ENCODE data around the gene RPS19. TPM values are rescaled to one million over a fixed set of nuclear protein-coding genes. Genes with fewer than 3 reads are reported as not detected.

The RPS19 gene
- total RNA-seq, 4 donors from 2014 or later = 893 to 1,378 (median 1,179) TPM

DNA sequence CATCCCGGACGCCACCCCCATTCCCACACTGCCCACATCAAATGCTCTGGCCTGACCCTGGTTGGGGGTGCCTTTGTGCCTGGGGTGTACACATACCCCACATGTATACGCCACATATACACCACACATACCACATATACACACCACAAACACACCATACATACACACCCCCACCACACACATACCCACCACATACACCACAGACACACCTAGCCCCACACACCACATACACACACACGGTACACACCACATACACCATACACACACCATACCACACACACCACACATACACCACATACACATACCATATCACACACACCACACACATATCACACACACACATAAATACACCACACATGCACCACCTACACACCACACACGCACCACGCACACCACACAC lies 58.0 kb downstream of the RPS19 start:
- Histone ChIP-seq H3K27me3 (peaks cover 5 to 98% (median 68%) of the 10 kb centered on the region in 4 donors), H3K4me1 (peaks cover 0 to 19% (median 15%) of the 10 kb centered on the region in 4 donors), H3K4me3 (no peak overlapping the region), H3K9me3 (no peaks in the 10 kb centered on the region), H3K27ac (replicated peaks in 1 of 4) (no peak overlapping the region), H3K36me3 (no peaks in the 10 kb centered on the region)
- WGBS = 86% methylated on average over 6 of the region's 6 CpGs
- intact Hi-C loops (cut with DNase I) = no loop called here
- no peak for DNase-seq (ENCODE audit: extremely low spot score)
- no peak for TF ChIP-seq POLR2AphosphoS5 (IDR thresholded peaks at IDR 0.05)
- TF ChIP-seq, protein P1, sequence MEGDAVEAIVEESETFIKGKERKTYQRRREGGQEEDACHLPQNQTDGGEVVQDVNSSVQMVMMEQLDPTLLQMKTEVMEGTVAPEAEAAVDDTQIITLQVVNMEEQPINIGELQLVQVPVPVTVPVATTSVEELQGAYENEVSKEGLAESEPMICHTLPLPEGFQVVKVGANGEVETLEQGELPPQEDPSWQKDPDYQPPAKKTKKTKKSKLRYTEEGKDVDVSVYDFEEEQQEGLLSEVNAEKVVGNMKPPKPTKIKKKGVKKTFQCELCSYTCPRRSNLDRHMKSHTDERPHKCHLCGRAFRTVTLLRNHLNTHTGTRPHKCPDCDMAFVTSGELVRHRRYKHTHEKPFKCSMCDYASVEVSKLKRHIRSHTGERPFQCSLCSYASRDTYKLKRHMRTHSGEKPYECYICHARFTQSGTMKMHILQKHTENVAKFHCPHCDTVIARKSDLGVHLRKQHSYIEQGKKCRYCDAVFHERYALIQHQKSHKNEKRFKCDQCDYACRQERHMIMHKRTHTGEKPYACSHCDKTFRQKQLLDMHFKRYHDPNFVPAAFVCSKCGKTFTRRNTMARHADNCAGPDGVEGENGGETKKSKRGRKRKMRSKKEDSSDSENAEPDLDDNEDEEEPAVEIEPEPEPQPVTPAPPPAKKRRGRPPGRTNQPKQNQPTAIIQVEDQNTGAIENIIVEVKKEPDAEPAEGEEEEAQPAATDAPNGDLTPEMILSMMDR (IDR thresholded peaks at IDR 0.05) = no peak
- no peak for TF ChIP-seq EP300 (IDR thresholded peaks at IDR 0.05)
- no peak for TF ChIP-seq POLR2A (IDR thresholded peaks at IDR 0.05; ENCODE audit: low read depth)

DNA sequence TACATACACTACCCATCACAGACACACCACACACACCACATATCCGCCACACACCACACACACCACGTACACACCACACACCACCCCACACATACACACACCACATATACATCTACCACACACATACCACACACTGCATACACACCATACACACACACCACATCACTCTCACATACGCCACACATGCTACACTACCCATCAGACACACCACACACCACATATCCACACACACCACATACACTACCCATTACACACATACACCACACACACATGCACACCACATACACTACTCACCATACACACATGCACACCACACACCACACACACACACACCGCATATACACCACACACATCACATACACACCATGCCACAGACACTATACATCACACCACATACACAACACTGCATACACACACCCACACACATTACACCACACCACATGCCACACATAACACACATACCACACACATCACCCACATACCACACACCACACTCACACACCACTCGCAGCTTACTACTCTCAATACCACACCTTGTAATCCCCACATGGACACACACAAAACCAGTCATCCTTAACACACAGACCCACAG lies 58.7 kb downstream of the RPS19 start:
- peaks cover 0 to 13% (median 10%) of the 10 kb centered on the region in 4 donors for H3K4me1 ChIP-seq

DNA sequence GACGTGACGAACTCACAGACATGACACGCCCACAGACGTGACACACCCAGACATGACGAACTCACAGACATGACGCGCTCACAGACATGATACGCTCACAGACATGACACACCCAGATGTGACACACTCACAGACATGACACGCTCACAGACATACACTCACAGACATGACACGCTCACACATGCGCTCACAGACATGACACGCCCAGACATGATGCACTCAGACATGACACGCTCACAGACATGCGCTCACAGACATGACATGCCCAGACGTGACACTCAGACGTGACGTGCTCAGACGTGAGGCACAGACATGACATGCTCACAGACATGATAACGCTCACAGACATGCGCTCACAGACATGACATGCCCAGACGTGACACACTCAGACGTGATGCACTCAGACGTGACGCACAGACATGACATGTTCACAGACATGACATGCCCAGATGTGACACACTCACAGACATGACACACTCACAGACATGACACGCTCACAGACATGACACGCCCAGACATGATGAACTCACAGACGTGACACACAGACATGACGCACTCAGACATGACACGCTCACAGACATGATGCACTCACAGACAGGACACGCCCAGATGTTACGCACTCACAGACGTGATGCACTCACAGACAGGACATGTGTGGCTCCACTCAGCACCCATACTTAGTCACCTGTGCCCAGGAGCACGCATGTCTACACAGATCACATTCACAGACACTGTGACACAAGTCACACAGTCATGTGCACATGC lies 60.1 kb downstream of the RPS19 start:
- H3K9me3 ChIP-seq = no peaks in the 10 kb centered on the region
- H3K27ac ChIP-seq (replicated peaks in 1 of 4) = no peak overlapping the region
- intact Hi-C loops (cut with DNase I) = no loop called here
- no peak for TF ChIP-seq EP300 (IDR thresholded peaks at IDR 0.05)
- TF ChIP-seq POLR2A (IDR thresholded peaks at IDR 0.05; ENCODE audit: low read depth) = no peak
- TF ChIP-seq, protein P1 (IDR thresholded peaks at IDR 0.05) = no peak
- no peak for TF ChIP-seq POLR2AphosphoS5 (IDR thresholded peaks at IDR 0.05)
- WGBS = 78% methylated on average over 24 of the region's 33 CpGs
- no peak overlapping the region for H3K4me3 ChIP-seq
- peaks cover 0 to 100% (median 65%) of the 10 kb centered on the region in 4 donors for H3K27me3 ChIP-seq
- H3K36me3 ChIP-seq = no peaks in the 10 kb centered on the region
- H3K4me1 ChIP-seq = peaks cover 0 to 9% (median 7%) of the 10 kb centered on the region in 4 donors
- DNase-seq (ENCODE audit: extremely low spot score) = no peak

More for the DNA sequence above, 58.7 kb downstream of the RPS19 start:
- WGBS = 90% methylated on average over 5 of the region's 5 CpGs
- Histone ChIP-seq H3K9me3 (no peaks in the 10 kb centered on the region), H3K27ac (replicated peaks in 1 of 4) (no peak overlapping the region), H3K27me3 (peaks cover 1 to 98% (median 64%) of the 10 kb centered on the region in 4 donors), H3K36me3 (no peaks in the 10 kb centered on the region), H3K4me3 (no peak overlapping the region)
- intact Hi-C loops (cut with DNase I) = no loop called here
- TF ChIP-seq POLR2A (IDR thresholded peaks at IDR 0.05; ENCODE audit: low read depth) = no peak
- no peak for TF ChIP-seq POLR2AphosphoS5 (IDR thresholded peaks at IDR 0.05)
- TF ChIP-seq, protein P1 (IDR thresholded peaks at IDR 0.05) = no peak
- no peak for TF ChIP-seq EP300 (IDR thresholded peaks at IDR 0.05)
- no peak for DNase-seq (ENCODE audit: extremely low spot score)

DNA sequence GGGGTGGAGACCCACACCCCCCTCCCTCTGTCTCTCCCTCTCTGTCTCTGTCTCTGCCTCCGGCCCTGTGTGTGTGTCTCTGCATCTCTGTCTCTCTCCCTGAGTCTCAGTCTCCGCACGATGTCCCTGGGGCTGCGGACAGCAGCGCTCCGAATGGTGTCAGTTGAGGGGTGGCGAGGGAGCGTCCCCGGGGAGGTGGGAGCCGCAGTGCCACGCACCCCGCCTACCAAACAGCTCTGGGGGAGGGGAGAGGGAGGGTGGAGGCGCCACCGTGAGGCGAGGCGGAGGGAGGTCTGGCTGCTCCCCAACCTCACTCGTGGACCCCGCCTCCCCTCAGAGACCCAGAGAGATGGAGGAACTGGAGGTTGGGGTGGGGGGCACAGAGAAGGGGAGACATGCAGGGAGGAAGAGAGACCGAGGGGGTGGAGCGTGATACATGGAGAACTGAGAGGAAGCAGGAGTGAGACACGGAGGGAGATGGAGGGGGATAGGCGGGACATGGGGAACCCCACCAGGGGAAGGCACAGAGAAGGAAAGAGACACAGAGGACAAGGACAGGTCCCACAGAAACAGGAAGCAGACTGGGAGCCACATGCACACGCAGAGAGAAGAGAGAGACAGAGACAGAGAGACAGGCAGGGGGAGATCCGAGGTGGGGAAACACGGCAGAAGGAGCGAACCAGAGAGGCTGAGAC lies 61.0 kb downstream of the RPS19 start:
- WGBS = 13% methylated on average over 15 of the region's 26 CpGs
- peaks cover 0 to 3% (median under 1%) of the 10 kb centered on the region in 4 donors for H3K4me1 ChIP-seq

More for the DNA sequence above, 61.0 kb downstream of the RPS19 start:
- Histone ChIP-seq H3K27me3 (peaks cover 0 to 100% (median 61%) of the 10 kb centered on the region in 4 donors), H3K27ac (replicated peaks in 1 of 4) (no peak overlapping the region), H3K4me3 (no peak overlapping the region), H3K36me3 (no peaks in the 10 kb centered on the region), H3K9me3 (no peaks in the 10 kb centered on the region)
- TF ChIP-seq, protein P1 (IDR thresholded peaks at IDR 0.05) = no peak
- no peak for TF ChIP-seq POLR2AphosphoS5 (IDR thresholded peaks at IDR 0.05)
- TF ChIP-seq EP300 (IDR thresholded peaks at IDR 0.05) = no peak
- TF ChIP-seq POLR2A (IDR thresholded peaks at IDR 0.05; ENCODE audit: low read depth) = no peak
- DNase-seq (ENCODE audit: extremely low spot score) = no peak
- intact Hi-C loops (cut with DNase I) = no loop called here

Measured in esophagus muscularis mucosa (tissue), 4 donors.